NCI-H1694 (cell line): ENCODE results near the gene SUMO4.

ENCODE experiments used
- DNase-seq: peaks from one replicate; lab custom pipeline; 2025; lab: John Stamatoyannopoulos, UW

Gene SUMO4

DNA sequence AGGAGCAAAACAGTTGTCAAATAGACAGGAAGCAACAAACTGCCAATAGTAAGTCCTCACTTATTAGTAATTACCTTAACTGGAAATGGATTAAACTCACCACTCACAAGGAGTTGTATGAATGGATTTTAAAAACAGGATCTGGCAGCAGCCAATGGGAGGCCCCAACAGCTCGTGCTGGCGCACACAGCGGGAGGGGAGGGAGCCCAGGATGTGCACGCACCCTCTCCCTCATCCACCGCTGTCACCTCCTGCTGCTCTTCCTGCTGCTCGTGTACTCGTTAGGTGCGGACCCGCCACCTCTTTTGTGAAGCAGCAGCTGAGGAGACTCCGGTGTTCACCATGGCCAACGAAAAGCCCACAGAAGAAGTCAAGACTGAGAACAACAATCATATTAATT, at the start of gene SUMO4:
TSS of gene SUMO4 (plus strand) at position 213 of the 400 bp plus-strand sequence. CDS start at position 343, 130 bp downstream.
- DNase-seq: no peak

DNA sequence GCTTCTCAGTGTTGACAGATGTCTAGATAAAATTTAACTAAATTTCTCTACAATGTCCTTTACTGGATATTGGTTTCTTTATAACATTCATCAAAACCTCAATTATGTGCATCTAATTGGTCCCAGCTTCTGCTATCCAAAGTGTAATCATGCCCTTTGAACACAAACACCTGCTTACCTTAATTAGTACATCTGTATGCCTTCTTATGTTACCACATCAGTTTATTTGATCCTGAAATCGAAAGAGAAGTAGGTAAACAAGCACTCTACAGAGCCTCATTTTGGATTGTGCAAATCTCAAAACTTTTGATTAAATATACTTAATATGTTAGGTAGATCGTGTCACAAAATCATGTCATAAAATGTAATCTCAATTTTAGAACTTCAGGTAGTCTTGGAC, 46.1 kb upstream of the SUMO4 start:
- DNase-seq: no peak

DNA sequence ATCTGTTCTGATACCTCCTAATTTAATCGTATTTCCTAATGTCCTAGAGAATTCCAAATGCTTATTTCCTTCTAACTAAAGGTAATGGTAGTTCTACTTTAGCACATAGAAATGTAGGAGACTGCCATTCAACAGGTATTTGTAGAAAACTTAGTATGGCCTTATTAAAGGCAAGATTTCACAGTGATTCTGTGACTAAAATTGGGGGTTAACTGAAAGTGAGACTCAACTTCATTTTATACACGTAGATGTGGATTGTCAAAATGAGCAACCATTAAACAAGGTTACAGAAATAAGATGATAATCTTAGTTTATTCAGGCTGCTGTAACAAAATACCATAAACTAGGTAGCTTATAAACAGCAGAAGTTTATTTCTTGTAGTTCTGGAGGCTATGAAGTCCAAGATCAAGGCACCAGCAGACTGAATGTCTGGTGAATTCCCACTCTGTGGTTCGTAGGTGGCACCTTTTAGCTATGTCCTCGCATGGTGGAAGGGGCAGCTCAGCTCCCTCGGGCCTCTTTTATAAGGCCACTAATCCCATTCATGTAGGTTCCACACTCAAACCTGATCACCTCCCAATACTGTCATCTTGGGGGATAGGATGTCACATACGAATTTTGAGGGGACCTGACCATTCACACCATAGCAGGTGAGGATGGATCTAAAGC, 43.8 kb upstream of the SUMO4 start:
- no peak for DNase-seq

DNA sequence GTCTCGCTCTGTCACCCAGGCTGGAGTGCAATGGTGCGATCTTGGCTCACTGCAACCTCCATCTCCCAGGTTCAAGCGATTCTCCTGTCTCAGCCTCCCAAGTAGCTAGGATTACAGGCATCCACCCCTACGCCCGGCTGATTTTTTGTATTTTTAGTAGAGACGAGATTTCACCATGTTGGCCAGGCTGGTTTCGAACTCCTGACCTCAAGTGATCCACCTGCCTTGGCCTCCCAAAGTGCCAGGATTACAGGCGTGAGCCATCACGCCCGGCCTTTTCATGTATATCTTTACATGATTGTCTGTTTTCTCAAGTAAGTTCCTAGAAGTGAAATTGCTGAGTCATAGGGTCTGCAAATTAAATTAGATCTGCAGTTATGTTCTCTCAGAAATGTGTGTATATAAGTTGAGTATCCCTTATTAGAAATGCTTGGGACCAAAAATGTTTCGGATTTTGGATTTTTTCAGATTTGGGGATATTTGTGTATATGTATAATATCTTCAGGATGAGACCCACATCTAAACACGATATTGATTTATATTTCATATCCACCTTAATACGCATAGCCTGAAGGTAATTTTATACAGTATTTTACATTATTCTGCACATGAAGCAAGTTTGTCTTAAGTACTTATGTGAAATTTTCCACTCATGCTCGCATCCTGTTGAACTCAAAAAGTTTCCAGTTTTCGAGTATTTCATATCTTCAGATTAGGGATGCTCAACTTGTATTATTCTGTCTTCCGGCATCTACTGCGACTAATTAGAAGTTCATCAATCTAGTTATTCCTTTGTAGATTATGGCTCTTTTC, 42.1 kb upstream of the SUMO4 start:
- DNase-seq: no peak

DNA sequence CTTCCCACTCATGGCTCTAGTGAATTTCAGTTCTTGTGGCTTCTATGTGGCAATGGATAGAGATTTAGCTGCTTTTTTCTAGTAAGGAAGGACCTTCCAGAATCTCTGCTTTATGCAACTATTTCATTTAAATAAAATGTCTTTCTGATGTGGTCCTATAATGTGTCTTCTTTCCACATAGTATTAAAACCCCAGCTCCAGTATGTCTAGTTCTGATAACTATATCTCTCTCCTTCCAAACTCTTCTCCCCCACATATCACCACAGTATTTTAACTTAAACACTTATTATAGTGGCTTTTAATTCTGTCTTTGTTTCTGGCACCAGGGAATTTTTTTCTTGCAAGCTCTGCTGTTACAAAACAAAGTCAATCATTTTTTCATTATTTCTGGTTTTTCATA, 40.6 kb upstream of the SUMO4 start:
- DNase-seq: no peak

DNA sequence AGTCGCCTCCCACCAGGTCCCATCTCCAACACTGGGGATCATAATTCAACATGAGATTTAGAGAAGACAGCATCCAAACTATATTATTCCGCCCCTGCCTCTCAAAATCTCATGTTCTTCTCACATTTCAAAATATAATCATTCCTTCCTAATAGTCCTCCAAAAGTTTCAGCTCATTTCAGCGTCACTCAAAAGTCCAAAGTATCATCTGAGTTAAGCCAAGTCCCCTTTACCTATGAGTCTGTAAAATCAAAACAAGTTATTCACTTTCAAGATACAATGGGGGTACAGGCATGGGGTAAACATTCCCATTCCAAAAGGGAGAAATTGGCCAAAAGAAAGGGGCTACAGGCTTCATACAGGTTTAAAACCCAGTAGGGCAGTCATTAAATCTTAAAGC, 39.5 kb upstream of the SUMO4 start:
- no peak for DNase-seq

DNA sequence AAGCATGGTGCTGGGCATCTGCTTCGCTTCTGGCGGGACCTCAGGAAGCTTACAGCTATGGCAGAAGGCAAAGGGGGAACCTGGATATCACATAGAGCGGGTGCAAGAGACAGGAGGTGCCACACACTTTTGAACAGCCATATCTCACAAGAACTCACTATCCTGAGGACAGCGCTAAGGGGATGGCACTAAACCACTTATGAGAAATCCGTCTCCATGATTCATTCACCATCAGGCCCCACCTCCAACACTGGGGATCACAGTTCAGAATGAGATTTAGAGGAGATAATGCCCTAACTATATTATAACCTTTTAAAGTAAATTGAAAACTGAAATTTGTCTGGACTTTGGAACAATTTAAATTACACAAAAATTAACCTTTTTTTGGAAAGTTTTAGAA, 37.8 kb upstream of the SUMO4 start:
- DNase-seq: no peak

DNA sequence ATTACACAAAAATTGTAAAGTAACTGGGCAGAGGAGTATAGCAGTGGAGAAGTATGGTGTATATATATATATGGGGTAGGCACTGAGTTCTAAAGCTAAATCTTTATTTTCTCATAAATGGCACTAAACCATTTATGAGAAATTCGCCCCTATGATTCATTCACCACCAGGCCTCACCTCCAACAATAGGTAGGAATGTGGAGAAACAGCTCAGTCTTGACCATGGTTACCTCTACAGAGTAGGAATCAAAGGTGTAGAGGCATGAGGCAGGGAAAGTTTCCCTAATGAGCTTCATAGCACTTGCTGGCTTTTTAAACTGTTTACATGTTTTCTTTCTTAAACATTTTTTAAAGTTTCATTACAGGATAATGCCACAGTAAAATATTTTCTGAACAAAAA, 36.9 kb upstream of the SUMO4 start:
- DNase-seq: no peak

DNA sequence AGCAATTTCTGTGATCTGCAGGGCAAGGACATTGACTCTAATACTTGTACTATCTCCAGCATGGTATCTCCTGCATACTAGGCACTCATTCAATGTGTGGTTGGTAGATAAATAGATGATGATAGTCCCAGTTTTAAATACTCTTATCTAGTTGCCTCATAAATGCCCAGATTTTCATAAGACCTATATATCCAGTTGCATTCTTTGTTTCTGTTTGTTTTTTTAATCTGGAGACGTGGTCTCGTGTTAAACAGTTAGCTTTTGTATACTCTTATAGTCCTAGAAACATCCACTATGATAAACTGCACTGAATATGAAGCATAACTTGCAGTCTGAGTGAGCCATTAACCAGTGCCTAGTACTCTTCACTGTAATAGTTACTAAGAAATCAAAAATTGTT, 35.5 kb upstream of the SUMO4 start:
- DNase-seq: no peak

DNA sequence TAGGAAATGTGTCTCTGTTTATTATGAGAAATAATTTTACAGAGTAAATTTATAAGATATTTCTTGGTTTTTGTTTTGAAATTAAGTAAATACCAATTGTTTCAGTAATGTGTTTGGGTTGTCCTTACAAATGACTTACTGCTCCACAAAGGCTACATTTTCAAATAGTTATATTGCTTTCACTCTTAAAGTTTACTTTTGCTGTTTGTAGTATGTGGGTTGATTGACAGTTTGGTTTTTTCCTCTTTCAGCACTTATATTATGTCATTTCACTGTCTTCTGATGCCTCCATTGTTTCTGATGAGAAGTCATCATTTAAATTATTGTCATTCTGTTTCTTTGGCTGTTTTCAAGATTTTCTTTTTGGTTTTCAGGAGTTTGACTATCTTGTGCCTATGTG, 34.9 kb upstream of the SUMO4 start:
- DNase-seq: no peak

DNA sequence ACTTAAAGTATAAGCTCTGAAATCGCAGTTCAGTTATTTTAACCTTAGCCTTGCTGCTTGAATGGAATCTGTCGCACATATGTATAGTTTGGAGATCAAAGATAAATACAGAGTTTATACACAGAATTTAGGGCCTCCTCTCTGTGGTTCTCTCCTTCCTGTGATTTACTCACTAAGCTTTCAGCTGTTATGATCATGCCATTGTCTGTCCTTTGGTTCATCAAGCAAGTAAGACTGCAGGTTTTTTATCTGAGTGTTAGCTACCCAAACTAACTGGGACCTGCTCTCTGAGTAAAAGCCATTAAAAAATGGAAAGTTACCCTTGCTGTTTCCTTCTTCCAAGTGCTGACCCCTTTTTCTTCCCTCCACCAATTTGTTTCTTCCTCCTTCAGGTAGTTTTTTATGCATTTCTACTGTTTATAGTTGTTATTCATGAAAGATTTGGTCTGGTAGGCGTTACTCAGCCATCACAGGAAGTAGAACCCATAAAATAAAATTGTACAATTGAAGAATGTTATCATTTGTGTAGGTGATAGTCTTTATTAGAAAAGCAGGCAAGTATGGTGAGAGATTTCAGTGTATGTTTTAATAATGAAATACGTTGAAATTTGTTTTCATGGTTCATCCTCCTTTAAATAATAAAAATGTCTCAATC, 33.7 kb upstream of the SUMO4 start:
- DNase-seq: no peak

DNA sequence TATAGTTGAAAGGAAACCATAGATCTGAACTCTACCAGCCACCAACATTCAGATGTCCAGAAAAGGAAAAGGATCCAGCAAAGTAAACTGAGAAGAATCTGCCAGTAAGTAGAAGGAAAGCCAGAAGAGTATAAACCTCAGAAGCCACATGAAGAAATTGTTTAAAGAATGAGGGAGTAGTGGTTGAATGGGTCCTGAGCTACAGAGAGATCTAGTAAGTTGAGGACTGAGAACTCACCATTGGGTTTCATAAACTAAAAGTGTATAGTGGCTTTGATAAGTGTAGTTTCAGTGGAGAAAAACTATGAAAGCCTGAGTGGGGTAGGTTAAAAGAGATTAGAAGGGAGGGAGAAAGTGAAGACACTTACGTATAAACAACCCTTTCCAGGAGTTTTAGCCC, 32.0 kb upstream of the SUMO4 start:
- DNase-seq: no peak

DNA sequence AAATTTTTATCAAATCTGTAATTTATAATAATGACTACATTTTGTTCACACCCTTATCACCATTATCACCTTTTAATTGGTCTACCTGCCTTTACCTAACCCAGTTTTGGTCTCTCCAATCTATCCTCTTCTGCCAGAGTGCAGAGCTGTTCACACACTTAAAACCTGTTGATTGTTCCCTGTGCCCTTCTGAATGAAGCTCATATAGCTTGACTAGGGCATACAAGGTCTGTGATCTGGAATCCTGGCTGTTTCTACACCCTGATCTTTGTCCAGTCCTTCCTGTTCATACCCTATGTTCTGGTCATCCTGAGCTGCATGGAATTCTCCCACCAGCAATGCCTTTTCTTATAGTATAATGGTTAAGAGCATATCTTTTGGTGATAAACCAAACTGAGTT, 28.9 kb upstream of the SUMO4 start:
- no peak for DNase-seq

DNA sequence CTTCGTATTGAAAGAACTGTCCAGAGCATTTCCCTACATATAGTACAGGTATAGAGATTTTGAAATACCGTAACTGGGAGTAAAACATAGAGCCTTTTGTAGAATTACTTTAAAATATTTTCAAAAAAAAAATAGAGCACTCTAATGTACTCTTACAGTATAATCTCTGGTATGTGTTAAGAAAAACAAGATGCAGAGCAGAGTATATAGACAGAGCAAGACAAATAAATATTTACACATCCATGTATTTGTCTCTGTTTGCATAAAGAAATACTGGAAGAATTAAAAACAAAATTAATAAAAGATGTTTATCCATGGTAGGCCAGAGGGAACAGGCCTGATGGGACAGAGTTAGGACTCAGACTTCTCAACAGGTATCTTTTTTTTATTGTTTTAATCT, 28.0 kb upstream of the SUMO4 start:
- no peak for DNase-seq

DNA sequence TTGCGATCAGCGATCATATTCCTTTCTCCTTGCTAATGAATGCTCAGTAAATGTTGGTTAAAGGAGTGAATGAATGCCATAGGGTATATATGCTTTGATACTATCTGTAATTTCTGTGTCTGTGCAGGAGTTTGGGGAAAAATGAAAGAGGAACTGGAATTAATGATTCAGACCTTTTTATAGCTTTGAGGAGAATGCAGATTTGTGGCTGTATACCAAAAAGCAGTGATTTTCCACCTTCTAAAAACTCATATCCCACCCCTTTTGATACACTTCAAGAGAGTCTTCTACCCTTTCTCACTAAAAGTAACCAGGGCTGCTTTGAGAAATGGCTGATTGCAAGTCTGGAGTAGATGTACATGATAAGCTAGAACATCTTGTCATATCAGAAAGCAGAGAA, 26.6 kb upstream of the SUMO4 start:
- no peak for DNase-seq

DNA sequence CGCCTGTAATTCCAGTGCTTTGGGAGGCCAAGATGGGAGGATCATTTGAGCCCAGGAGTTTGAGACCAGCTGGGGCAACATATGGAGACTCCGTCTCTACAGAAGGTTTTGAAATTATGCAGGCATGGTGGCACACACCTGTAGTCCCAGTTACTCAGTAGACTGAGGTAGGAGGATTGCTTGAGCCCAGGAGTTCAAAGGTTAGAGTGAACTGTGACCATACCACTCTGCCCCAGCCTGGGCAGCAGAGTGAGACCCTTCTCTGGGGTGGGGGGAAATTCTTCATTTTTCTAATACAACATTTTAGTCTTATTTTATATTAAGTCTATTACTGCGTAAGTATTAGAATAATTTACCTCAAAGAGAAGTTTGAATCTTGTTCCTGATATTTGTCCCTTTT, 20.1 kb upstream of the SUMO4 start:
- DNase-seq: no peak

DNA sequence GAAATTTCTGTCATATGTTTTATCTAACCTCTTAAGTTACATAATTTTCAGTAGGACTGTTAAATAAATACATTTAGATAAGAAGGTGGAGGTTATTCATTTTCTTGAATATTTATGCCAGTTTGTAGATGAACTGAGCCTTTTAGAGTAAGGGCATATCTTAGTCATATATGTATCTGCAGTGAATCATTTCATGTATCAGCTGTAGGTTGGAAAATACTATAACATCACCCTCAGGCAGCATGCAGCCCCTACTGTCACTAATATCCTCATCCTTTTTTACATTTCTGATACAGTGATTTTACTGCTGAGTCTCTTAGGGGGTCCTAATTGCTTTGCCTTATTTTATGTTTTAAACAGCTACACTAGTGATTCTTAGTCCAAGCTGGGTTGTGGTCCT, 19.5 kb upstream of the SUMO4 start:
- DNase-seq: no peak

DNA sequence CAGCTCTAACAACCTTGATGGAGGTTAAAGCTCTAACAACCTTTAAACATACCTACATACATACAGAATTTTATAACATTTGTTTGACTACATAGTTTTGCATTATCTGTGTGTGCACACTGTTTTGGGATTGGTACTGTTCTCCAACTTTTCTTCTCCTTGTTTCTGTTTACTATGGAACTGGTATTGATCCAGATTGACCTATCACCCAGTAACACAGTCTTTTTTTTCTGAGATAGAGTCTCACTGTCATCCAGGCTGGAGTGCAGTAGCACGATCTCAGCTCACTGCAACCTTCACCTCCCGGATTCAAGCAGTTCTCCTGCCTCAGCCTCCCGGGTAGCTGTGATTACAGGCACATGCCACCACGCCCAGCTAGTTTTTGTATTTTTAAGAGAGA, 16.7 kb upstream of the SUMO4 start:
- DNase-seq: no peak

DNA sequence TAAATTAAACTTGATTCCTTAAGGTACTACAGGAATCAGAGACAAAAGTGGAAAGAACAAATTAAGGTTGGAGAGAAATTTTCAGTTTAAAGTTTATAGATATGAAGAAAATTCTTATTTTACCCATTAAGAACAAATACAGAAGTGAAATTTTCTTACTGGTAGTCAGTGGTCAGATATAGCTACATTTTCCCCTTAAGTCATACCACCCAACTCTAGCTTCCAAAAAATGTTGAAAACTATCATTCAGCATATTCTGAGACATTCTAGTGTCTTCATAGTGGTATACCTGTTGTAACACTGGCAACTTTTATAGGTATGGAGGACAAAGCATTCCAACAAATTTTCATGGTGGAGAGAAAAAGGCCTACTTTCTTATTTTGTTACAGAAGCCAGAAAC, 15.6 kb upstream of the SUMO4 start:
- no peak for DNase-seq

DNA sequence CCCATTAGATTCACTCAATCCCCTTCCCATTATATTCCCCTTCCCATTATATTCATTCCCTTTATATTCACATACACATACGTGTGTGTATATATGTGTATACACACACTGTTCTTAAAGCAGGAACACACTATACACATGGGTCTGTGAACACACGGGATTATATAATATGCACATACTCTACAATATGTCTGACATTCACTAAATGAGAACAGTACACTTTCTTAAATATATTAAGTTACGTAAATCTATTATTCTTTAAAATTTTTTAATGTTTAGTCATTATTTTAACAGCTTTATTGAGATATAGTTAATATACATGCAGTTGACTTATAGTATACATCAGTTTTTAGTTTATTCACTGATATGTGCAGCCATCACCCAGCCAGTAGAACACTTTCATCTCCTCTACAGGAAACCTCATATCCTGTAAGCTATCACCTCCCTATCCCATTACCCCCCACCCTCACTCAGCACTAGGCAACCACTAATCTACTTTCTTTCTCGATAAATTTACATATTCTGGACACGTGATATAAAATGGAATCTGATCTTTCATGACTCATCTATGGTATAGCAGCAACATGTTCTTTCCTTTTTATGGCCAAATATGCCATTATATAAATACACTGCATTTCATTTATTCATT, 13.9 kb upstream of the SUMO4 start:
- no peak for DNase-seq

DNA sequence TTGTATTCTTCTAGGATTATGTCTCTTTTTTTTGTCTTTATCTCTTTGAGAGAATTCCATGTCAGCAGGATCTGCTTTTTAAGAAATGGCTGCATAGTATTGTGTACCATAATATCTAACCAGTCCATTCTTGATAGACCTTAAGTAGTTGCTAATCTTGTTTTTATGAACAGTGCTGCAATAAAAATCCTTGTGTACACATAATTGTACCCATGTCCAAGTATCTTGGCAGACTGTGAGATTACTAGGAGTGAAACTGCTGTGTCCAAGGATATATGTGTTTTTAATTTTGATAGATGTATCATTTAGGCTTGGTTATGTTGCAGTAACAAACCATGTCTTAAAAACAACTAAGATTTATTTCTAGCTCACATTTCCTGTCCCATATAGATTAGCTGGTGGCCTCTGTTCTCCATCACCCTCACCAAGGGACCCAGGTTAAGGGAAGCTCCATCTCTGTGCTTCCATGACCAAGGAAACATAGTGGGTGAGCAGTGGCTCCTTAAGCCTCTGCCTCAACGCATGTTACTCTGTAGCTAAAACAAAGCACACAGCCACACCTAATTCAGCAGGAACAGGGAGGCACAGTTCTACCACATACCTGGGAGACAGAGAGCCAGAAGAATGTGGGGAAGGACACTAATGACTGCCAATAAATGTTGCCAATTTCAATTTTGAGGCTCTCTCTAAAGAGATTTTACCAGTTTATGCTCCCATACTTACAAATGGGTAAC, 12.1 kb upstream of the SUMO4 start:
- no peak for DNase-seq
